ENCODE results near the gene PCK2.

- TF ChIP-seq CTCF (IDR thresholded peaks at IDR 0.05; ENCODE audit: poor library complexity, severe bottlenecking) (no peak), EZH2 (IDR thresholded peaks at IDR 0.05; ENCODE audit: borderline replicate concordance, insufficient read depth, low read length, poor library complexity, severe bottlenecking) (no peak), POLR2AphosphoS5 (IDR thresholded peaks at IDR 0.05) (no peak), RAD21 (conservative IDR thresholded peaks at IDR 0.05) (no peak), TAF1 (IDR thresholded peaks at IDR 0.05; ENCODE audit: low read depth) (no peak)
Measured at GRCh38 chr14:24149302-24149969, 55.3 kb downstream of the PCK2 start.

Measured in neural cell (in vitro differentiated cells).